K562 (cell line): ENCODE results near the gene UGP2. TPM values are rescaled to one million over a fixed set of nuclear protein-coding genes. Genes with fewer than 3 reads are reported as not detected.

Experiments
- BCOR ChIP-seq: fragments of 450-650 bp; IDR thresholded peaks from 2 replicates; pipeline ENCODE4 v1.6.1; 2016
- CBX8 ChIP-seq: fragments of 200-600 bp; sonication (generic); IDR thresholded peaks from 2 replicates; pipeline ENCODE4 v1.6.1; 2012; ENCODE audit warnings: borderline replicate concordance, mixed run types, low read depth, mild to moderate bottlenecking, moderate library complexity, mixed read lengths, low read length, control low read depth, inconsistent platforms; ENCODE audit not compliant: poor library complexity, severe bottlenecking; ENCODE audit errors: extremely low read depth
- DACH1 ChIP-seq: fragments of 450-650 bp; IDR thresholded peaks from 2 replicates; pipeline ENCODE4 v1.6.1; 2018; ENCODE audit not compliant: partially characterized antibody
- MCM5 ChIP-seq: fragments of 450-650 bp; IDR thresholded peaks from 2 replicates; pipeline ENCODE4 v1.6.1; 2016; ENCODE audit warnings: low read depth
- MEIS2 ChIP-seq: fragments of 450-650 bp; IDR thresholded peaks from 2 replicates; pipeline ENCODE4 v1.6.1; 2014; ENCODE audit warnings: mild to moderate bottlenecking; ENCODE audit not compliant: partially characterized antibody
- NFYB ChIP-seq: IDR thresholded peaks from 2 replicates; pipeline ENCODE4 v1.6.1; 2011; ENCODE audit warnings: mild to moderate bottlenecking, moderate library complexity; ENCODE audit not compliant: insufficient read length; ENCODE audit errors: extremely low read depth
- NR2C2 ChIP-seq, 2 experiments: fragments of 200-800 bp in 1 of 2; sonication (Bioruptor generic) in 1 of 2; sonication (generic) in 1 of 2; formaldehyde crosslinking in 1 of 2; IDR thresholded peaks; 2 replicates each; pipeline versions ENCODE4 v1.6.1 to v1.8.0; 2016 to 2022; ENCODE audit warnings: mild to moderate bottlenecking in 1 of 2, missing compliant biosample characterization in 1 of 2, missing genetic modification characterization in 1 of 2, missing genetic modification reagents in 1 of 2
- RBM39 ChIP-seq: fragments of 200-400 bp; formaldehyde crosslinking; optimal IDR thresholded peaks from 2 replicates; pipeline ENCODE3; 2018; ENCODE audit warnings: low read depth, low read length
- SIX5 ChIP-seq, 2 experiments: IDR thresholded peaks; 2 replicates each; pipeline ENCODE4 v1.6.1; 2011; ENCODE audit warnings: low read length in 2 of 2, borderline replicate concordance in 1 of 2, low read depth in 1 of 2, mild to moderate bottlenecking in 1 of 2, moderate library complexity in 1 of 2; ENCODE audit not compliant: insufficient read depth in 1 of 2
- SOX6 ChIP-seq: fragments of 450-650 bp; IDR thresholded peaks from 2 replicates; pipeline ENCODE4 v1.6.1; 2014; ENCODE audit warnings: mild to moderate bottlenecking
- SREBF1 ChIP-seq: fragments of 150-350 bp; IDR thresholded peaks from 2 replicates; pipeline ENCODE4 v1.6.1; 2014; ENCODE audit warnings: antibody characterized with exemption, low read depth, low read length, borderline replicate concordance
- TAF1 ChIP-seq: IDR thresholded peaks from 2 replicates; pipeline ENCODE4 v1.6.1; 2011; ENCODE audit warnings: mild to moderate bottlenecking, low read length, moderate library complexity; ENCODE audit not compliant: insufficient read depth, control insufficient read depth, severe bottlenecking; ENCODE audit errors: extremely low read depth
- ZNF224 ChIP-seq: sonication (generic); formaldehyde crosslinking; IDR thresholded peaks from 2 replicates; pipeline ENCODE4 v1.8.0; 2022; ENCODE audit warnings: mild to moderate bottlenecking, missing genetic modification reagents
- ZNF253 ChIP-seq: fragments of 250-450 bp; sonication (Bioruptor Pico); conservative IDR thresholded peaks from 2 replicates; pipeline ENCODE4 v1.6.1; 2021; ENCODE audit warnings: mild to moderate bottlenecking
- polyA plus RNA-seq, 8 experiments: library from polyadenylated mRNA; depleted of rRNA in 4 of 8; stranded (reverse) in 5 of 8; unstranded in 3 of 8; fragments of >200 nt; fragmentation: Nextera tagmentation in 2 of 8; fragmentation: Illumina TruSeq in 1 of 8; extraction: Ambion mirVana in 2 of 8; extraction: Trizol in 1 of 8; gene quantifications; 2 replicates each; pipeline versions ENCODE4 v1.2.1 to v1.2.3, GENCODE V29; 2011 to 2014; ENCODE audit warnings: inconsistent platforms in 1 of 8, missing spikeins in 1 of 8
- total RNA-seq, 7 experiments: library from RNA; depleted of rRNA in 6 of 7; stranded (reverse); fragments of >200 nt in 6 of 7; fragmentation: Illumina TruSeq in 2 of 7; extraction: Trizol in 2 of 7; gene quantifications; 2 replicates each; pipeline versions ENCODE4 v1.2.1 to v1.2.3, GENCODE V29; 2011 to 2021; ENCODE audit warnings: low replicate concordance in 1 of 7
- TF ChIP-seq, protein P1 (sequence below), 2 experiments: IDR thresholded peaks in 1 of 2; conservative IDR thresholded peaks in 1 of 2; 2 replicates each; pipeline ENCODE4 v1.6.1; 2016; ENCODE audit warnings: low read depth in 2 of 2, mild to moderate bottlenecking in 1 of 2, missing compliant biosample characterization in 1 of 2, missing genetic modification characterization in 1 of 2, moderate library complexity in 1 of 2
- TF ChIP-seq, protein P2 (sequence below): sonication (generic); formaldehyde crosslinking; IDR thresholded peaks from 2 replicates; pipeline ENCODE4 v1.8.0; 2023; ENCODE audit warnings: mild to moderate bottlenecking, missing genetic modification reagents
- TF ChIP-seq, protein P3 (sequence below): fragments of 450-650 bp; IDR thresholded peaks from 2 replicates; pipeline ENCODE4 v1.6.1; 2018; ENCODE audit warnings: mild to moderate bottlenecking, low read depth; ENCODE audit not compliant: partially characterized antibody

The UGP2 gene
- total and polyA plus RNA-seq, 9 of the 15 experiments (the other 6 are each of a cell fraction or from before 2014, with no cell fraction given) = 25.2 to 69.3 (median 58.9) TPM

DNA sequence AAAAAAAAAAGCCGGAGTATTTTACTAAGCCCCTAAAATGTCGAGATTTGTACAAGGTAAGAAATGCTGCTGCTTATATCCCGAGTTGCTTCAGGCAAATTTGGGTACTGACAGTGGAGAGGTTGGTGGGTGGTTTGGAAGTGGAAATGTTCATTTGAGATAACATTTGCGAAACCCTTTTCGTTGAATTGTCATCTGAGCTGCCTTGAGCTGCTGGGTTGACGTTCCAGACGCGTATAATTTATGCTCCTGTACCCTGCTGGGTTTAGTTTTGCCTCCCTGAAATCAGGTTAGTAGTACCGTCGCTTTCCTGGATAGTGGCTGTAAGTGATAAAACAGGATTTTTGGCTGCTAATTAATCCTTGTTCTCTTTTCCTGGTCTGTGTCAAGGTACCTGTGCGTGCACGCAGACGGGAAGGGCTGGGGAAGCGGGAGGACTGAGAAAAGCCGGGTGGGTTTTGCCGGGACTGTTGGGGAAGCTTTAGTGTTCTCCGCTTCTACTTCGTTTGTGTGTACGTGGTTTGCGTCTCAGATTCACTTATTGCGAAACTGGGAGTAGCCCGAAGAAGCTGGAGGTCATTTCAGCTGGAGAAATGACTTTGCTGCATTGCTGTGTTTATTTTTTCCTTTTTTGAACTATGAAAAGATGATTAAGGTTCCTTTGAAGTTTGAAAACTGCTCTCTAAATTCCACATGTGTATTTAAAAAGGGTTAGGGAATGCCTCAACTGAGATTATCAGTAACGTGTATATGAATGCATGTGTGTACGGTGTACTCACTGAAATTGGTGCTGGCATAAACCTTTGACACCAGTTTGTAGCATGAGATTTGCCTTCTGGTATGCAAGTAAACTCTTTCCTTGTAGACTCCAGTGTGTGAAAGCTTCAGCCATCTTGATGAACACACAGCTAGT is 709 bp downstream of the UGP2 start (continued):
- TF ChIP-seq, protein P1, sequence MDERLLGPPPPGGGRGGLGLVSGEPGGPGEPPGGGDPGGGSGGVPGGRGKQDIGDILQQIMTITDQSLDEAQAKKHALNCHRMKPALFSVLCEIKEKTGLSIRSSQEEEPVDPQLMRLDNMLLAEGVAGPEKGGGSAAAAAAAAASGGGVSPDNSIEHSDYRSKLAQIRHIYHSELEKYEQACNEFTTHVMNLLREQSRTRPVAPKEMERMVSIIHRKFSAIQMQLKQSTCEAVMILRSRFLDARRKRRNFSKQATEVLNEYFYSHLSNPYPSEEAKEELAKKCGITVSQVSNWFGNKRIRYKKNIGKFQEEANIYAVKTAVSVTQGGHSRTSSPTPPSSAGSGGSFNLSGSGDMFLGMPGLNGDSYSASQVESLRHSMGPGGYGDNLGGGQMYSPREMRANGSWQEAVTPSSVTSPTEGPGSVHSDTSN (CRISPR knock-in tag; IDR thresholded peaks at IDR 0.05; ENCODE audit: low read depth) = no peak
- TF ChIP-seq, protein P1 (tag; conservative IDR thresholded peaks at IDR 0.05; ENCODE audit: low read depth) = peak; percentile 86
- no peak for TF ChIP-seq MCM5
- TF ChIP-seq, protein P2, sequence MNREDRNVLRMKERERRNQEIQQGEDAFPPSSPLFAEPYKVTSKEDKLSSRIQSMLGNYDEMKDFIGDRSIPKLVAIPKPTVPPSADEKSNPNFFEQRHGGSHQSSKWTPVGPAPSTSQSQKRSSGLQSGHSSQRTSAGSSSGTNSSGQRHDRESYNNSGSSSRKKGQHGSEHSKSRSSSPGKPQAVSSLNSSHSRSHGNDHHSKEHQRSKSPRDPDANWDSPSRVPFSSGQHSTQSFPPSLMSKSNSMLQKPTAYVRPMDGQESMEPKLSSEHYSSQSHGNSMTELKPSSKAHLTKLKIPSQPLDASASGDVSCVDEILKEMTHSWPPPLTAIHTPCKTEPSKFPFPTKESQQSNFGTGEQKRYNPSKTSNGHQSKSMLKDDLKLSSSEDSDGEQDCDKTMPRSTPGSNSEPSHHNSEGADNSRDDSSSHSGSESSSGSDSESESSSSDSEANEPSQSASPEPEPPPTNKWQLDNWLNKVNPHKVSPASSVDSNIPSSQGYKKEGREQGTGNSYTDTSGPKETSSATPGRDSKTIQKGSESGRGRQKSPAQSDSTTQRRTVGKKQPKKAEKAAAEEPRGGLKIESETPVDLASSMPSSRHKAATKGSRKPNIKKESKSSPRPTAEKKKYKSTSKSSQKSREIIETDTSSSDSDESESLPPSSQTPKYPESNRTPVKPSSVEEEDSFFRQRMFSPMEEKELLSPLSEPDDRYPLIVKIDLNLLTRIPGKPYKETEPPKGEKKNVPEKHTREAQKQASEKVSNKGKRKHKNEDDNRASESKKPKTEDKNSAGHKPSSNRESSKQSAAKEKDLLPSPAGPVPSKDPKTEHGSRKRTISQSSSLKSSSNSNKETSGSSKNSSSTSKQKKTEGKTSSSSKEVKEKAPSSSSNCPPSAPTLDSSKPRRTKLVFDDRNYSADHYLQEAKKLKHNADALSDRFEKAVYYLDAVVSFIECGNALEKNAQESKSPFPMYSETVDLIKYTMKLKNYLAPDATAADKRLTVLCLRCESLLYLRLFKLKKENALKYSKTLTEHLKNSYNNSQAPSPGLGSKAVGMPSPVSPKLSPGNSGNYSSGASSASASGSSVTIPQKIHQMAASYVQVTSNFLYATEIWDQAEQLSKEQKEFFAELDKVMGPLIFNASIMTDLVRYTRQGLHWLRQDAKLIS (CRISPR knock-in tag) = no peak
- TF ChIP-seq SREBF1 = no peak
- TF ChIP-seq ZNF224 (CRISPR knock-in tag) = no peak
- TF ChIP-seq NR2C2 (CRISPR knock-in tag; IDR thresholded peaks at IDR 0.05) = no peak
- TF ChIP-seq NR2C2 (tag; IDR thresholded peaks at IDR 0.05) = peak; percentile 63
- TF ChIP-seq SIX5 (IDR thresholded peaks at IDR 0.05; ENCODE audit: borderline replicate concordance in 1 of 2, insufficient read depth in 1 of 2, low read depth in 1 of 2, low read length in 2 of 2) = no peak
- TF ChIP-seq MEIS2 = peak; percentile 96
- no peak for TF ChIP-seq TAF1
- TF ChIP-seq ZNF253 (CRISPR knock-in tag) = no peak
- no peak for TF ChIP-seq NFYB
- TF ChIP-seq RBM39 = no peak
- TF ChIP-seq, protein P3, sequence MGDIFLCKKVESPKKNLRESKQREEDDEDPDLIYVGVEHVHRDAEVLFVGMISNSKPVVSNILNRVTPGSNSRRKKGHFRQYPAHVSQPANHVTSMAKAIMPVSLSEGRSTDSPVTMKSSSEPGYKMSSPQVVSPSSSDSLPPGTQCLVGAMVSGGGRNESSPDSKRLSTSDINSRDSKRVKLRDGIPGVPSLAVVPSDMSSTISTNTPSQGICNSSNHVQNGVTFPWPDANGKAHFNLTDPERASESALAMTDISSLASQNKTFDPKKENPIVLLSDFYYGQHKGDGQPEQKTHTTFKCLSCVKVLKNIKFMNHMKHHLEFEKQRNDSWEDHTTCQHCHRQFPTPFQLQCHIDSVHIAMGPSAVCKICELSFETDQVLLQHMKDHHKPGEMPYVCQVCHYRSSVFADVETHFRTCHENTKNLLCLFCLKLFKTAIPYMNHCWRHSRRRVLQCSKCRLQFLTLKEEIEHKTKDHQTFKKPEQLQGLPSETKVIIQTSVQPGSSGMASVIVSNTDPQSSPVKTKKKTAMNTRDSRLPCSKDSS = no peak
- no peak for TF ChIP-seq BCOR
- no peak for TF ChIP-seq CBX8
- TF ChIP-seq DACH1 = peak; percentile 12
- no peak for TF ChIP-seq SOX6
